HCT116 (cell line): ENCODE results near the gene HOXD11. TPM values are rescaled to one million over a fixed set of nuclear protein-coding genes. Genes with fewer than 3 reads are reported as not detected.

ENCODE experiments used
- ATAC-seq: fragments of 200-7000 bp; cut with Tn5 transposase; 2 replicates; pipeline ENCODE4 v1.9.1; 2020; ENCODE audit warnings: mild to moderate bottlenecking, moderate library complexity
- BruUV-seq: library from RNA; stranded (reverse); fragments of 400-500 nt; replicated peaks from 2 replicates; lab custom pipeline; 2021; lab: Mats Ljungman, UMichigan
- CTCF ChIA-PET: fragments of 300-600 bp; sonication (Branson Sonifier 250); formaldehyde crosslinking; loops from one replicate; lab custom pipeline; 2021; ENCODE audit warnings: antibody characterized with exemption; lab: Charles Lee
- POLR2A ChIA-PET: fragments of 300-600, 350-600 bp; sonication (Branson Sonifier 250); formaldehyde crosslinking; loops from one replicate; lab custom pipeline; 2021; ENCODE audit warnings: antibody characterized with exemption; lab: Charles Lee
- RAD21 ChIA-PET, 2 experiments: fragments of 300-600 bp; sonication (Branson Sonifier 250); formaldehyde crosslinking; loops; one replicate each; lab custom pipeline; 2023; ENCODE audit warnings: low total read pairs in 2 of 2; ENCODE audit not compliant: uncharacterized antibody in 2 of 2, unreplicated experiment in 2 of 2, low non-redundant PET in 1 of 2; lab: Charles Lee
- DNase-seq: peaks from one replicate; pipeline ENCODE4 v3.0.0-alpha.2; 2010; ENCODE audit warnings: low read depth, low spot score
- H2AFZ ChIP-seq: fragments of 200-600 bp; shearing (Covaris generic), sonication (generic); 2 replicates; pipeline ENCODE4 v1.6.1; 2017; ENCODE audit warnings: low read depth, mixed run types, mixed read lengths, antibody characterized with exemption, low read length; ENCODE audit not compliant: poor library complexity, severe bottlenecking
- H3K27ac ChIP-seq: 2 replicates; pipeline ENCODE4 v1.5.1; 2012; ENCODE audit warnings: low read depth, low read length
- H3K27me3 ChIP-seq: fragments of 200-600 bp; sonication (generic); 2 replicates; pipeline ENCODE4 v1.6.1; 2016; ENCODE audit warnings: mixed run types, low read length, mixed read lengths; ENCODE audit not compliant: insufficient read depth
- H3K36me3 ChIP-seq, 2 experiments: fragments of 200-500 bp in 1 of 2; fragments of 200-600 bp in 1 of 2; sonication (Bioruptor generic) in 1 of 2; sonication (generic) in 1 of 2; 2 replicates each; pipeline versions ENCODE4 v1.5.1 to v1.6.1; 2014 to 2016; ENCODE audit warnings: low read length in 2 of 2, inconsistent platforms in 1 of 2, mixed read lengths in 1 of 2, mixed run types in 1 of 2; ENCODE audit not compliant: insufficient read depth in 2 of 2, control insufficient read depth in 1 of 2
- H3K4me1 ChIP-seq, 2 experiments: fragments of 200-600 bp in 1 of 2; sonication (generic) in 1 of 2; 2 replicates each; pipeline versions ENCODE4 v1.5.1 to v1.6.1; 2012 to 2017; ENCODE audit warnings: low read length in 2 of 2, inconsistent platforms in 1 of 2, mild to moderate bottlenecking in 1 of 2, mixed read lengths in 1 of 2, mixed run types in 1 of 2, moderate library complexity in 1 of 2; ENCODE audit not compliant: insufficient read depth in 2 of 2, control insufficient read depth in 1 of 2
- H3K4me2 ChIP-seq: fragments of 200-600 bp; sonication (generic); 2 replicates; pipeline ENCODE4 v1.6.1; 2017; ENCODE audit warnings: mixed run types, low read length, mixed read lengths
- H3K4me3 ChIP-seq, 2 experiments: fragments of 200-600 bp in 1 of 2; sonication (generic) in 1 of 2; replicated peaks in 1 of 2; 2 replicates each; pipeline ENCODE4 v1.5.1; 2011 to 2016; ENCODE audit warnings: low read length in 2 of 2, control low read depth in 1 of 2, low read depth in 1 of 2, mild to moderate bottlenecking in 1 of 2, mixed read lengths in 1 of 2, mixed run types in 1 of 2
- H3K79me2 ChIP-seq: fragments of 200-600 bp; sonication (generic); 2 replicates; pipeline ENCODE4 v1.6.1; 2017; ENCODE audit warnings: mild to moderate bottlenecking, mixed run types, low read length, moderate library complexity, mixed read lengths; ENCODE audit not compliant: insufficient read depth
- H3K9ac ChIP-seq: fragments of 200-600 bp; sonication (generic); 2 replicates; pipeline ENCODE4 v1.6.1; 2016; ENCODE audit warnings: low read length, mixed read lengths
- H3K9me2 ChIP-seq: fragments of 200-600 bp; sonication (generic), shearing (Covaris generic); 2 replicates; pipeline ENCODE4 v1.6.1; 2017; ENCODE audit warnings: mixed run types, mild to moderate bottlenecking, moderate library complexity; ENCODE audit not compliant: insufficient read depth
- H3K9me3 ChIP-seq, 2 experiments: fragments of 200-500 bp in 1 of 2; fragments of 200-600 bp in 1 of 2; sonication (Bioruptor generic) in 1 of 2; sonication (generic) in 1 of 2; 2 replicates each; pipeline ENCODE4 v1.6.1; 2014 to 2017; ENCODE audit warnings: low read length in 2 of 2, mixed read lengths in 2 of 2, inconsistent platforms in 1 of 2, low read depth in 1 of 2, mild to moderate bottlenecking in 1 of 2, mixed run types in 1 of 2, moderate library complexity in 1 of 2; ENCODE audit not compliant: control insufficient read depth in 1 of 2, insufficient read depth in 1 of 2
- H4K20me1 ChIP-seq: fragments of 200-600 bp; sonication (generic), shearing (Covaris generic); 2 replicates; pipeline ENCODE4 v1.6.1; 2017; ENCODE audit warnings: mixed run types, mild to moderate bottlenecking, moderate library complexity; ENCODE audit not compliant: insufficient read depth
- ATF3 ChIP-seq: IDR thresholded peaks from 2 replicates; pipeline ENCODE4 v1.6.1; 2012
- CBX3 ChIP-seq: IDR thresholded peaks from 2 replicates; pipeline ENCODE4 v1.6.1; 2012; ENCODE audit warnings: low read depth
- CEBPB ChIP-seq: IDR thresholded peaks from 2 replicates; pipeline ENCODE4 v1.6.1; 2012; ENCODE audit warnings: low read depth
- ELF1 ChIP-seq: IDR thresholded peaks from 2 replicates; pipeline ENCODE4 v1.6.1; 2012; ENCODE audit warnings: low read depth, borderline replicate concordance
- FOSL1 ChIP-seq: IDR thresholded peaks from 2 replicates; pipeline ENCODE4 v1.6.1; 2012; ENCODE audit warnings: low read depth
- MAX ChIP-seq: IDR thresholded peaks from 2 replicates; pipeline ENCODE4 v1.6.1; 2012
- POLR2A ChIP-seq: IDR thresholded peaks from 2 replicates; pipeline ENCODE4 v1.7.0; 2011; ENCODE audit warnings: borderline replicate concordance; ENCODE audit not compliant: insufficient read depth, insufficient read length; ENCODE audit errors: extremely low read depth
- POLR2AphosphoS5 ChIP-seq: IDR thresholded peaks from 2 replicates; pipeline ENCODE4 v1.6.1; 2011; ENCODE audit warnings: mild to moderate bottlenecking, low read depth, low read length, moderate library complexity
- RAD21 ChIP-seq: IDR thresholded peaks from 2 replicates; pipeline ENCODE4 v1.6.1; 2012; ENCODE audit warnings: low read depth, mild to moderate bottlenecking
- SIN3A ChIP-seq: IDR thresholded peaks from 2 replicates; pipeline ENCODE4 v1.6.1; 2012; ENCODE audit warnings: low read depth
- SP1 ChIP-seq: IDR thresholded peaks from 2 replicates; pipeline ENCODE4 v1.6.1; 2012; ENCODE audit warnings: low read depth
- SRF ChIP-seq: IDR thresholded peaks from 2 replicates; pipeline ENCODE4 v1.6.1; 2012; ENCODE audit warnings: low read depth
- TCF7L2 ChIP-seq: IDR thresholded peaks from 2 replicates; pipeline ENCODE4 v1.7.0; 2011; ENCODE audit warnings: borderline replicate concordance, inconsistent platforms; ENCODE audit not compliant: insufficient read depth, insufficient read length; ENCODE audit errors: extremely low read depth
- YY1 ChIP-seq: IDR thresholded peaks from 2 replicates; pipeline ENCODE4 v1.6.1; 2011; ENCODE audit warnings: low read length, low read depth, moderate library complexity, mild to moderate bottlenecking; ENCODE audit not compliant: insufficient replicate concordance; ENCODE audit errors: extremely low read depth
- ZNF274 ChIP-seq: fragments of 200-500 bp; sonication (Bioruptor generic); IDR thresholded peaks from 2 replicates; pipeline ENCODE4 v1.6.1; 2014; ENCODE audit warnings: mild to moderate bottlenecking, low read depth, low read length, inconsistent platforms
- intact Hi-C: fragments of 100-400 bp; cut with micrococcal nuclease; formaldehyde crosslinking; loops from 2 replicates; pipeline ENCODE4 v1.10.0; 2022
- total RNA-seq: library from RNA; stranded (reverse); gene quantifications from one replicate; pipeline ENCODE4 v1.2.1, GENCODE V29; 2021; ENCODE audit not compliant: unreplicated experiment
- TF ChIP-seq, protein P1 (sequence below): IDR thresholded peaks from 2 replicates; pipeline ENCODE4 v1.6.1; 2012; ENCODE audit warnings: low read depth

Gene HOXD11
- total RNA-seq, 1 experiment from 2014 or later: not detected

GRCh38 chr2:176123411-176124109, 16.5 kb downstream of the HOXD11 start:
- ATAC-seq: no peak
- Histone ChIP-seq H3K27me3 (no peaks in the 10 kb centered on the region), H4K20me1 (no peaks in the 10 kb centered on the region), H3K27ac (no peak overlapping the region), H3K36me3 (no peaks in the 10 kb centered on the region), H3K9ac (no peak overlapping the region), H3K4me2 (no peak overlapping the region), H3K9me2 (no peaks in the 10 kb centered on the region), H3K4me3 (no peak overlapping the region), H3K79me2 (no peaks in the 10 kb centered on the region), H3K4me1 (peaks cover 0 to 5% of the 10 kb centered on the region in 2 experiments; a peak in 1 of 4 replicates), H3K9me3 (no peaks in the 10 kb centered on the region), H2AFZ (no peak overlapping the region)
- ChIA-PET CTCF (no interaction called here), POLR2A (no interaction called here), RAD21 (no interaction called here)
- no peak for TF ChIP-seq CEBPB
- no peak for TF ChIP-seq SIN3A
- TF ChIP-seq SP1: no peak
- TF ChIP-seq ELF1: no peak
- TF ChIP-seq FOSL1: no peak
- no peak for DNase-seq
- intact Hi-C loops: no loop called here
- BruUV-seq: no TSS peak

DNA sequence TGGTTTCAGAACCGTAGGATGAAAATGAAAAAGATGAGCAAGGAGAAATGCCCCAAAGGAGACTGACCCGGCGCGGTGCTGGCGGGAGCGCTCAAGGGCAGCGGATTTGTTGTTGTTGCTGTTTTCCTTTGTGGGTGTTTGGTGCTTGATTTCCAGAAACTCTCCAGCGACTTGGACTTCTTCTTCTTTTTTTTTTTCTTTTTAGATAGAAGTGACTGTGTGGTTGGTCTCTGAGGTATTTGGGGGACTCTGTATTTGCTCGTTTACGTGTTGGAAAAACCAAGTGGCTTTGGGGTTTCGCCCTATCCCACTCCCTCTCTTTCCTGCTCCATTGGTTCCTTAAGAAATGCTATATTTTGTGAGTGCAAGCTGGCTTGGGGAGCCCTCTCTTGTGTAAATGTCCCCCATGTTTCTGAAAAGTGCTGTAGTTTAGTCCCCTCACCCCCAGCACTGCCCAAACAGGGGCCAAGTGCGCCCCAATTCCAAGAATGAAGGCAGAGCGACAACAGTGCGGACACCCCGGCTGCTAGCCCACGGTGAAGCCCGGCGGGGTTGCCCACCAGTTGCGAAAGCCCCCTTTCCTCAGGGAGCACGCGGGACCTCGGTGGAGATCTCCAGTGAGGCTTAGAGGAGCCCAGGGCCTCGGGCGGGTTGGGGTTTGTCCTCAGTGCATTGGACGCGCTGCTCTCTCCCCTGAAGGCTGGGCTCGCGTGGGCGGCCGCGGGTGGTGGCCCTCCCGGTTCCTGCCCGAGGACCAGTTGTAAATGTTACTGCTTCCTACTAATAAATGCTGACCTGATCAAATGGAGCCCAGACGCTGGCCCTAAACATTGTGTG, 17.2 kb downstream of the HOXD11 start:
- Histone ChIP-seq H3K27ac (no peak overlapping the region), H3K4me2 (no peak overlapping the region), H2AFZ (no peak overlapping the region), H3K9me2 (no peaks in the 10 kb centered on the region), H3K4me3 (no peak overlapping the region), H3K4me1 (peaks cover 0 to 5% of the 10 kb centered on the region in 2 experiments; a peak in 2 of 4 replicates), H3K9me3 (no peaks in the 10 kb centered on the region), H3K9ac (no peak overlapping the region), H3K36me3 (no peaks in the 10 kb centered on the region), H3K79me2 (no peaks in the 10 kb centered on the region), H4K20me1 (no peaks in the 10 kb centered on the region), H3K27me3 (no peaks in the 10 kb centered on the region)
- CTCF ChIA-PET: no interaction called here
- intact Hi-C loops: no loop called here
- POLR2A ChIA-PET: no interaction called here
- no peak for DNase-seq
- RAD21 ChIA-PET: no interaction called here
- no peak for ATAC-seq
- no TSS peak for BruUV-seq
- TF ChIP-seq RAD21 (no peak), SP1 (no peak), CEBPB (no peak), POLR2AphosphoS5 (no peak), ATF3 (no peak), SRF (no peak), ZNF274 (no peak), YY1 (no peak), ELF1 (no peak), CBX3 (no peak), POLR2A (no peak), MAX (no peak), TCF7L2 (no peak)
- TF ChIP-seq, protein P1, sequence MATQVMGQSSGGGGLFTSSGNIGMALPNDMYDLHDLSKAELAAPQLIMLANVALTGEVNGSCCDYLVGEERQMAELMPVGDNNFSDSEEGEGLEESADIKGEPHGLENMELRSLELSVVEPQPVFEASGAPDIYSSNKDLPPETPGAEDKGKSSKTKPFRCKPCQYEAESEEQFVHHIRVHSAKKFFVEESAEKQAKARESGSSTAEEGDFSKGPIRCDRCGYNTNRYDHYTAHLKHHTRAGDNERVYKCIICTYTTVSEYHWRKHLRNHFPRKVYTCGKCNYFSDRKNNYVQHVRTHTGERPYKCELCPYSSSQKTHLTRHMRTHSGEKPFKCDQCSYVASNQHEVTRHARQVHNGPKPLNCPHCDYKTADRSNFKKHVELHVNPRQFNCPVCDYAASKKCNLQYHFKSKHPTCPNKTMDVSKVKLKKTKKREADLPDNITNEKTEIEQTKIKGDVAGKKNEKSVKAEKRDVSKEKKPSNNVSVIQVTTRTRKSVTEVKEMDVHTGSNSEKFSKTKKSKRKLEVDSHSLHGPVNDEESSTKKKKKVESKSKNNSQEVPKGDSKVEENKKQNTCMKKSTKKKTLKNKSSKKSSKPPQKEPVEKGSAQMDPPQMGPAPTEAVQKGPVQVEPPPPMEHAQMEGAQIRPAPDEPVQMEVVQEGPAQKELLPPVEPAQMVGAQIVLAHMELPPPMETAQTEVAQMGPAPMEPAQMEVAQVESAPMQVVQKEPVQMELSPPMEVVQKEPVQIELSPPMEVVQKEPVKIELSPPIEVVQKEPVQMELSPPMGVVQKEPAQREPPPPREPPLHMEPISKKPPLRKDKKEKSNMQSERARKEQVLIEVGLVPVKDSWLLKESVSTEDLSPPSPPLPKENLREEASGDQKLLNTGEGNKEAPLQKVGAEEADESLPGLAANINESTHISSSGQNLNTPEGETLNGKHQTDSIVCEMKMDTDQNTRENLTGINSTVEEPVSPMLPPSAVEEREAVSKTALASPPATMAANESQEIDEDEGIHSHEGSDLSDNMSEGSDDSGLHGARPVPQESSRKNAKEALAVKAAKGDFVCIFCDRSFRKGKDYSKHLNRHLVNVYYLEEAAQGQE: no peak
